Mesenchymal stem cell (in vitro differentiated cells and primary cell): ENCODE data around the gene TMEM183A.
"Not testable (repeated sequence)": the region's sequence is repeated elsewhere in the genome, so short reads cannot be mapped to it uniquely, and the experiment has no call there.

Experiments used
- DNase-seq: peaks from one replicate; pipeline ENCODE4 v3.0.0-alpha.2; 2013
- H2AFZ ChIP-seq: one replicate; pipeline ENCODE4 v1.6.1; 2013; ENCODE audit warnings: low read depth, mild to moderate bottlenecking, control low read depth, inconsistent platforms, low read length, moderate library complexity
- H2AK5ac ChIP-seq: 2 replicates; pipeline ENCODE4 v1.6.1; 2013; ENCODE audit warnings: low read length, moderate library complexity, mild to moderate bottlenecking, inconsistent platforms; ENCODE audit not compliant: severe bottlenecking
- H2BK120ac ChIP-seq: one replicate; pipeline ENCODE4 v1.6.1; 2013; ENCODE audit warnings: low read depth, mild to moderate bottlenecking, inconsistent platforms, low read length, moderate library complexity
- H2BK12ac ChIP-seq, 2 experiments: one replicate each; pipeline ENCODE4 v1.6.1; 2013; ENCODE audit warnings: inconsistent platforms in 2 of 2, low read length in 2 of 2, mild to moderate bottlenecking in 2 of 2, moderate library complexity in 2 of 2, control low read depth in 1 of 2
- H2BK15ac ChIP-seq: one replicate; pipeline ENCODE4 v1.6.1; 2013; ENCODE audit warnings: mild to moderate bottlenecking, low read depth, inconsistent platforms; ENCODE audit not compliant: poor library complexity, severe bottlenecking
- H2BK5ac ChIP-seq: 2 replicates; pipeline ENCODE4 v1.6.1; 2013; ENCODE audit warnings: low read depth, mild to moderate bottlenecking, low read length, control low read depth, inconsistent platforms; ENCODE audit not compliant: poor library complexity, severe bottlenecking
- H3K14ac ChIP-seq, 2 experiments: one replicate each; pipeline ENCODE4 v1.6.1; 2013; ENCODE audit warnings: inconsistent platforms in 2 of 2, low read length in 2 of 2, control low read depth in 1 of 2, mild to moderate bottlenecking in 1 of 2, moderate library complexity in 1 of 2
- H3K18ac ChIP-seq, 2 experiments: one replicate each; pipeline ENCODE4 v1.6.1; 2013; ENCODE audit warnings: inconsistent platforms in 2 of 2, low read length in 2 of 2, control low read depth in 1 of 2, low read depth in 1 of 2, mild to moderate bottlenecking in 1 of 2
- H3K23ac ChIP-seq, 2 experiments: one replicate each; pipeline ENCODE4 v1.6.1; 2013; ENCODE audit warnings: inconsistent platforms in 2 of 2, low read length in 2 of 2, mild to moderate bottlenecking in 2 of 2, moderate library complexity in 2 of 2, control low read depth in 1 of 2
- H3K27ac ChIP-seq: 2 replicates; pipeline ENCODE4 v1.5.1; 2013; ENCODE audit warnings: mild to moderate bottlenecking, moderate library complexity, low read length, control low read depth, inconsistent platforms; ENCODE audit not compliant: poor library complexity, severe bottlenecking
- H3K27me3 ChIP-seq, 2 experiments: 2 replicates each; pipeline versions ENCODE4 v1.6.1 to v1.7.0; 2013; ENCODE audit warnings: low read length in 2 of 2, mild to moderate bottlenecking in 2 of 2, moderate library complexity in 2 of 2, control low read depth in 1 of 2, inconsistent platforms in 1 of 2; ENCODE audit not compliant: control insufficient read depth in 1 of 2, insufficient read depth in 1 of 2
- H3K36me3 ChIP-seq, 2 experiments: 2 replicates each; pipeline versions ENCODE4 v1.6.1 to v1.7.0; 2013; ENCODE audit warnings: low read length in 2 of 2, control low read depth in 1 of 2, inconsistent platforms in 1 of 2, low read depth in 1 of 2, mild to moderate bottlenecking in 1 of 2; ENCODE audit not compliant: insufficient read depth in 2 of 2, control insufficient read depth in 1 of 2
- H3K4ac ChIP-seq, 2 experiments: one replicate each; pipeline ENCODE4 v1.6.1; 2013; ENCODE audit warnings: inconsistent platforms in 2 of 2, low read length in 2 of 2, mild to moderate bottlenecking in 2 of 2, moderate library complexity in 2 of 2, control low read depth in 1 of 2, low read depth in 1 of 2
- H3K4me1 ChIP-seq: 2 replicates; pipeline ENCODE4 v1.6.1; 2013; ENCODE audit warnings: low read depth, low read length, control low read depth; ENCODE audit not compliant: control insufficient read depth, insufficient read depth
- H3K4me2 ChIP-seq: 2 replicates; pipeline ENCODE4 v1.6.1; 2013; ENCODE audit warnings: low read length, mild to moderate bottlenecking, inconsistent platforms; ENCODE audit not compliant: poor library complexity, severe bottlenecking
- H3K4me3 ChIP-seq, 2 experiments: 2 replicates each; pipeline versions ENCODE4 v1.5.1 to v1.7.0; 2013; ENCODE audit warnings: low read length in 2 of 2, mild to moderate bottlenecking in 2 of 2, control low read depth in 1 of 2, low read depth in 1 of 2; ENCODE audit not compliant: insufficient read depth in 1 of 2
- H3K79me1 ChIP-seq: replicated peaks from 2 replicates; pipeline ENCODE4 v1.6.1; 2013; ENCODE audit warnings: mild to moderate bottlenecking, control low read depth, low read length, inconsistent platforms; ENCODE audit not compliant: poor library complexity, severe bottlenecking
- H3K9ac ChIP-seq: 2 replicates; pipeline ENCODE4 v1.7.0; 2013; ENCODE audit warnings: mild to moderate bottlenecking, low read length, moderate library complexity
- H3K9me3 ChIP-seq: 2 replicates; pipeline ENCODE4 v1.7.0; 2013; ENCODE audit warnings: mild to moderate bottlenecking, low read length; ENCODE audit not compliant: control insufficient read depth
- H4K8ac ChIP-seq: one replicate; pipeline ENCODE4 v1.6.1; 2013; ENCODE audit warnings: inconsistent platforms, mild to moderate bottlenecking, low read length, moderate library complexity
- H4K91ac ChIP-seq: one replicate; pipeline ENCODE4 v1.6.1; 2013; ENCODE audit warnings: mild to moderate bottlenecking, low read length, inconsistent platforms
- WGBS: methylation state at CpG from one replicate; pipeline ENCODE4 v1.1.7; 2013; ENCODE audit warnings: mixed read lengths; 5-methylcytosine and 5-hydroxymethylcytosine counted together

Gene TMEM183A

GRCh38 chr1:203017692-203018091 lies 10.5 kb downstream of the TMEM183A start:
- Histone ChIP-seq H3K4me3 (no peak overlapping the region), H4K91ac (no peak overlapping the region), H3K79me1 (peaks cover 34% of the 10 kb centered on the region), H3K27ac (no peak overlapping the region), H2BK5ac (no peak overlapping the region), H3K23ac (no peak overlapping the region), H2AFZ (no peak overlapping the region), H2BK15ac (no peak overlapping the region), H3K18ac (no peak overlapping the region), H3K36me3 (peaks cover 37 to 98% of the 10 kb centered on the region in 2 experiments), H3K4me2 (no peak overlapping the region), H3K4ac (no peak overlapping the region), H3K9ac (no peak overlapping the region), H3K4me1 (no peaks in the 10 kb centered on the region), H4K8ac (no peak overlapping the region), H3K9me3 (no peaks in the 10 kb centered on the region), H2AK5ac (no peak overlapping the region), H2BK12ac (no peak overlapping the region), H3K27me3 (no peaks in the 10 kb centered on the region), H2BK120ac (no peak overlapping the region), H3K14ac (no peak overlapping the region)
- DNase-seq, result no peak
- 93% methylated on average over 6 of the region's 6 CpGs for WGBS

- Histone ChIP-seq H3K4me1 (peaks cover 12% of the 10 kb centered on the region), H3K27me3 (peaks cover 4 to 15% of the 10 kb centered on the region in 2 experiments), H3K36me3 (peaks cover 17 to 72% of the 10 kb centered on the region in 2 experiments)
- not testable (repeated sequence) for H3K27ac ChIP-seq, H2AK5ac ChIP-seq, H2BK120ac ChIP-seq, H4K91ac ChIP-seq, H4K8ac ChIP-seq, H3K18ac ChIP-seq, H3K9ac ChIP-seq, H2AFZ ChIP-seq, H3K79me1 ChIP-seq, H3K4me2 ChIP-seq, H3K23ac ChIP-seq, H3K9me3 ChIP-seq, DNase-seq, H3K4me3 ChIP-seq, H2BK15ac ChIP-seq, H3K4ac ChIP-seq, H2BK5ac ChIP-seq, H3K14ac ChIP-seq, H2BK12ac ChIP-seq
- no CpG with 5 or more reads among the region's 10 CpGs for WGBS
Observed at GRCh38 chr1:203022855-203023254, 15.7 kb downstream of the TMEM183A start.

GRCh38 chr1:203025686-203026030 lies 18.5 kb downstream of the TMEM183A start:
- H2BK120ac ChIP-seq, result no peak overlapping the region
- no peak overlapping the region for H4K91ac ChIP-seq
- no peak overlapping the region for H3K23ac ChIP-seq
- peak overlapping the region in 1 of 2 experiments; percentile 67 for H3K4me3 ChIP-seq
- no peak for DNase-seq
- H3K79me1 ChIP-seq, result peaks cover 2% of the 10 kb centered on the region
- H3K36me3 ChIP-seq, result peaks cover 12 to 48% of the 10 kb centered on the region in 2 experiments
- H2AFZ ChIP-seq, result no peak overlapping the region
- peak overlapping the region; percentile 82 for H3K9ac ChIP-seq
- H2BK15ac ChIP-seq, result no peak overlapping the region
- H3K9me3 ChIP-seq, result no peaks in the 10 kb centered on the region
- H2BK5ac ChIP-seq, result no peak overlapping the region
- peaks cover 4 to 35% of the 10 kb centered on the region in 2 experiments for H3K27me3 ChIP-seq
- peak overlapping the region; percentile 11 to 79 for H3K18ac ChIP-seq
- peak overlapping the region; percentile 96 for H3K4me2 ChIP-seq
- no peak overlapping the region for H3K27ac ChIP-seq
- peak overlapping the region in 1 of 2 experiments; percentile 87 for H3K4ac ChIP-seq
- no peak overlapping the region for H2BK12ac ChIP-seq
- peaks cover 12% of the 10 kb centered on the region for H3K4me1 ChIP-seq
- H2AK5ac ChIP-seq, result peak overlapping the region; percentile 32
- H4K8ac ChIP-seq, result peak overlapping the region; percentile 97
- H3K14ac ChIP-seq, result no peak overlapping the region

- Histone ChIP-seq H3K9ac (peak within 1 kb of the TSS; percentile 87), H3K14ac (peak within 1 kb of the TSS in 1 of 2 experiments; percentile 85), H2BK5ac (no peak within 1 kb of the TSS), H2AK5ac (peak within 1 kb of the TSS; percentile 32), H2BK120ac (peak within 1 kb of the TSS; percentile 27), H3K27me3 (peaks cover 4 to 35% of the 10 kb centered on the region in 2 experiments), H3K4me3 (peak within 1 kb of the TSS; percentile 59 to 86), H3K4me2 (peak within 1 kb of the TSS; percentile 96), H4K91ac (peak within 1 kb of the TSS; percentile 73), H2BK15ac (peak within 1 kb of the TSS; percentile 31), H3K23ac (peak within 1 kb of the TSS in 1 of 2 experiments; percentile 2), H2BK12ac (peak within 1 kb of the TSS; percentile 13 to 23), H3K27ac (no peak within 1 kb of the TSS), H4K8ac (peak within 1 kb of the TSS; percentile 97), H3K9me3 (no peaks in the 10 kb centered on the region), H3K79me1 (no peaks in the 10 kb centered on the region), H3K4me1 (peaks cover 12% of the 10 kb centered on the region), H3K36me3 (peaks cover 9 to 47% of the 10 kb centered on the region in 2 experiments), H2AFZ (peak within 1 kb of the TSS; percentile 79), H3K18ac (peak within 1 kb of the TSS; percentile 56 to 79), H3K4ac (peak within 1 kb of the TSS; percentile 9 to 87)
- peak; percentile 74 for DNase-seq
- 13% methylated on average over 52 of the region's 52 CpGs for WGBS
Observed at GRCh38 chr1:203026031-203026665, 19.0 kb downstream of the TMEM183A start, which contains the start of gene PPFIA4. TSS of gene PPFIA4 (plus strand) at chr1:203026491. CDS start at chr1:203039009, 12,518 bp downstream.
